CD4-positive, alpha-beta T cell treated with Interleukin-21 for 1 hour (primary cell): ENCODE data around the gene MESD.

Experiments used
- DNase-seq: peaks from one replicate; pipeline ENCODE4 v3.0.0-alpha.2; 2020

Gene MESD

DNA sequence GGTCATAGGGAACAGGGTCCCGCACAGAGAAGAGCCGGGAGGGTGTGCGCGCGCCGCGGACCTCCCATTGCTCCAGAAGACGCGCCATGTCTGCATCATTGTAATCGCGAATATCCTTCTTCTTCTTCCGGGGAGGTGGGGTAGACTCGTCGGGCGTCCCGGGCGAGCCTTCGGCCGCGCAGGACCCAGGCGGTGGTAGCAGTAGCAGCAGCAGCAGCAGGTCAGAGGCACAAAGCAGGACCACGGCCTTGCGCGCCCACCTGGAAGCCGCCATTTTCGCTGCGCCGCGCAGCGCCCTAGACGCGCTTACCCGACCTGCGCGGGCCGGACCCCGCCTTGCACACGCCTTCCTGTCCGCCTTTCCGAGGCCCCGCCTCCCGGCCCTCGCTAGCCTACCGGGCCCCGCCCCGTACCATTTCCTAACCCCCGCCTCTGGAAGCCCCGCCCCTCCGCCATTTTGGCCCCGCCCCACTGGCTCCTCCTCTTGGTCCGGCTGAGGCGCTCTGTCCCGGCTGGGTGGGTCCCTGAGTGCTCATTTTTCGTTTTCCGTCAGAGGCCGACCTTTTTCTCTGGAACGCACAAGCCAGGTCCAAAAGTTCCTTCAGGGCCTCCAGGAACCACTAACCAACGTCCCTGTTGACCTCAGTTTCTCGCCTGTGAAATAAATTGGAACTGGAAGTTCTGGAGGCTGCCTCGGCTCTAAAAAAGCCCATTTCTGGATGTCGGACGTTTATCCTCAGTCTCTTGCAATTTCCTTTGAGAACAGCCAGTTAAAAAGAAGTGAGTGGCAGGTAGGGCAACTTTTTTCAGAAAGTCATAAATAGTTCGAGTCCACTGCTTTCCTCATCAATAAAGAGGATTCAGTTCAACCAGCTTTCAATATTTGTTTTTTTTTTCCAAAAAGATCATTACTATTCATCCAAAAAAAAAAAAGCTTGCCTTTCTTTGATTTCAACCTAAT is at the start of gene MESD:
Gene MESD (minus strand): TSS at position 302 of the 961 bp plus-strand sequence. CDS start 28 bp downstream, at position 274.
- DNase-seq = peak; percentile 95

DNA sequence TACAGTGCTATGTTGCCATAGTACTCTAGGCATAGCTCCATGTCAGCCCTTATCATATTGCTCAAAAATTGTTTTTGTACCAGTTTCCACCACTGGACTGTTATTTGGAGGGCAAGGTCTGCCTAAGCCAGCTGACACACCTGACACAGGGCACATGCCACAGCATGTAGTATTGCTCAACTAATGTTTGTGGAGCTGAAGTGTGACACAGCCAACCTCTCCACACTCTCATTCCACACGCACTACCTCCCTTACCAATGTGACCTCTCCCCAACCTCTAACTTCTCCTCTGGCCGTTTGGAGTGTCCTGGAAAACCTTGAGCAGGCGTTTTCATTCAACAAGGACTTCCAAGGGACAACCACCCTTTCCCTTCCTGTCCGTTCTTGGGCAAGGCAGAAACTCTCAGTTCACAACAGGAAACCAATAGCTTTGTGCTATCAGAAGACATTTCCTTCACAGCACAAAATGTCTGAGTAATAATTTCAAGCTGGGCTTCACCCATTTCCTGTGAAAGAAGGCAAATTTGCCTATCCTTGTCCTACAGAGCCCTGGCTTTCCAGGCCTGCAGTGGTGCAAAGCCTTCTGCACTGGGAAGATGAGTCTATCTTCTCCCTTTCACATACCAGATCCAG is 49.5 kb upstream of the MESD start:
- DNase-seq = no peak

DNA sequence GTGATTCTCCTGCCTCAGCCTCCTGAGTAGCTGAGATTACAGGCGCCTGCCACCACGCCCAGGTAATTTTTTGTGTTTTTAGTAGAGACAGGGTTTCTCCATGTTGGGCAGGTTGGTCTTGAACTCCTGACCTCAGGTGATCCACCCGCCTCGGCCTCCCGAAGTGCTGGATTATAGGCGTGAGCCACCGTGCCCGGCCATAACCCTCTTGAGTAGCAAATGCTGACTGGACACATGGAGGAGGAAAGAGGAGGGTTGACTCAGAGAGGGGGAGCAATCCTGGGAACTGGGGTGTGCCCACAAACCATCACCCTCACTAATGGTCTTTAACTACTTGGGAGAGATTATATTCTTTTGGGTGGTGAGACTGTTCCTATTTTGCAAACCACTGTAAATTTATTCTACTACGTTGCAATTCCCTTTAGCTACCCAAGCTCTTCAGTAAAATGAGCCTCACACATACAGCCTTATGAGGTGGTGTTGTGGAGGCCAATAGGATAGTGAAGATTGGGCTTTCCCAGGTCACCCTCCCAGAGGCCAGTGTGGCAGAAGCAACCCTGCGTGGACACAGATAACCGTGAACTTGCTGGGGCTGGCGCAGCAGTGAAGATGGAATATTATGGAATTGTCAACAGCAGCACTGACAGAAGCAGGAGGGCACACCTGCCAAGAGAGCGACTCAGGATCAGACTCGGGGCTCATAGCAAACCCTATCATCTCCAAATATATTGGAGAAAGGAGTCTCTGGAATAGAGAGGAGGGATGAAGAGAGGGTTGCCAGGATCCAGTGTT is 48.5 kb upstream of the MESD start:
- no peak for DNase-seq

DNA sequence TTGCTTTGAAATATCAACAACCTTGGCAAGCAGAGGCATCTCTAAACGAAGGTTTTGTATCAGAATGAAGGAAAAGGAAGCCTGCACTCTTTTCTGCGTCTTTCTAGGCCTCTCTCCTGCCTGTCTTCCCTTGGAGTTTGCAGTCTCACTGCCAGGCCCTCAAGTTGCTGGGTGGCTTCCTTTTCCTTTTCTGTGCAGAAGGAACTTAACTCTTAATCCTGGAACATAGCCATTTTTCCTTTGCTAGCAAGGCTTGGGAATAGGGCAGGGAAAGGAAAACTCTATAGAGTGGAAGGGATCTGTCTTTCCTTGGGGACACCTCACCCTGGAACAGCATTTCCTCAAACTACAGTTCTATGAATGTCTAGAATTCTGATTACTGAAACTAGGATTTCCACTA is 43.9 kb upstream of the MESD start:
- DNase-seq = no peak

DNA sequence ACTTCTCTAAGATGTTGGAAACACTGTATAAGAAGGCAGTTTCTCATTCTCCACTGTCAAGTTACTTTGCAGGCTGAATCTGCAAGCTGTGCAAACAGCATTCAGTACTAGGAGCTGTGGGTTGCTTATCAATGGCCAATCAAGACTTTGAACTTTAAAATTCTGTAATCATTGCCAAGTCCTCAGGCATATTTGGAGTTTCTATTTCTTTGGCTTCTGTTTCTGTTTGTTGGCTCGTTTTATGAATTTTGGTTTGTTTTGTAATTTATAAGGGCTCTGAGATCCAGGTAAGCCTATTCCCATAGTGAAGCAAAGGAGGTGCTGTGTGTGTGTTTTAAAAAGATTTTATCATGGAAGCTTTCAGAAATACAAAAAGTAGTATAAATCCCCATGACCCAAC is 43.2 kb upstream of the MESD start:
- no peak for DNase-seq

DNA sequence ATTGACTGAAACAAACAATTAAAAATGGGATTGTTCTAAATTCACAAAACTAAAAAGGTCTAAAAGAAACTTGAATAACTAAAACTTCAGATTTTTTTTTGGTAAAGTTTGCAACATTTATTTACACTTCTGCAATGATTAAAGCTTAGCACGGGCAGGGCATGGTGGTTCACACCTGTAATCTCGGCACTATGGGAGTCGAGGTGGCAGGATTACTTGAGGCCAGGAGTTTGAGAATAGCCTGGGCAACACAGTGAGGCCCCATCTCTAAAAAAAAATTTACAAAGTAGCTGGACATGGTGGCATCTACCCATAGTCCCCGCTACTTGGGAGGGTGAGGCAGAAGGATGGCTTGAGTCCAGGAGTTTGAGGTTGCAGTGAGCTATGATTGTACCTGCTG is 42.7 kb upstream of the MESD start:
- DNase-seq = no peak

DNA sequence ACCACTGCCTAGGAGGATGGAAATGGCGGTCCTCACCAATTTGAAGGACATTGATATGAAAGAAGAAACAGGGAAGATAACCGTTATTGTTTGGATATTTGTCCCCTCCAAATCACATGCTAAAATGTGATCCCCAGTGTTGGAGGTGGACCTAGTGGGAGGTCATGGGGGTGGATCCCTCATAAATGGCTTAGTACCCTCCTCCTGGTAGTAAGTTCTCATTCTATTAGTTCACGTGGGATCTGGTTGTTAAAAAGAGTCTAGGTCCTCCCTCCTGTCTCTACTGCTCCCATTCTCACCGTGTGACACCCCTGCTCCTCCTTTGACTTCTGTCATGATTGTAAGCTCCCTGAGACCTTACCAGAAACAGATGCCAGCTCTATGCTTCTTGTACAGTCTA is 41.6 kb upstream of the MESD start:
- no peak for DNase-seq

DNA sequence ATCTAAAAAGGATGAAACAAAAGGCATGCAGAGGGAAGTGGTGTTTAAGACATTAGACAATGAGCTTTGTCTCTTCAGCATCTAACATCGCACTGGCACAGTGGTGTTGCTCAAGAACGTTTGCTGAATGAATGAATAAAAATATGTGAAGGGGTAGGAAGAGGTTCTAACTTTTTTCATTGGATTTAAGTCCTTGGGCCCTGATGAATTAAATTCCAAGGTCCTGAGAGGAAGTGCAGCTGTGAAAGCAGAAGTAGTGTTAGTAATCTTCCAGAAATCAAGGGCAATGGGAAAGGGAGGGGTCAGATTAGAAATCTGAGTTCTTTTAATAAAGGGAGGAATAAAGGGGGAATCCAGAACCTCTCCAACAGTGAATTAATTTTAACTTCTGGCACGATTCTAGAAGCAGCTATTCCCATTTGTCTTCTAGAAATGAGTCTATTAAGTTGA is 40.7 kb upstream of the MESD start:
- DNase-seq = no peak

DNA sequence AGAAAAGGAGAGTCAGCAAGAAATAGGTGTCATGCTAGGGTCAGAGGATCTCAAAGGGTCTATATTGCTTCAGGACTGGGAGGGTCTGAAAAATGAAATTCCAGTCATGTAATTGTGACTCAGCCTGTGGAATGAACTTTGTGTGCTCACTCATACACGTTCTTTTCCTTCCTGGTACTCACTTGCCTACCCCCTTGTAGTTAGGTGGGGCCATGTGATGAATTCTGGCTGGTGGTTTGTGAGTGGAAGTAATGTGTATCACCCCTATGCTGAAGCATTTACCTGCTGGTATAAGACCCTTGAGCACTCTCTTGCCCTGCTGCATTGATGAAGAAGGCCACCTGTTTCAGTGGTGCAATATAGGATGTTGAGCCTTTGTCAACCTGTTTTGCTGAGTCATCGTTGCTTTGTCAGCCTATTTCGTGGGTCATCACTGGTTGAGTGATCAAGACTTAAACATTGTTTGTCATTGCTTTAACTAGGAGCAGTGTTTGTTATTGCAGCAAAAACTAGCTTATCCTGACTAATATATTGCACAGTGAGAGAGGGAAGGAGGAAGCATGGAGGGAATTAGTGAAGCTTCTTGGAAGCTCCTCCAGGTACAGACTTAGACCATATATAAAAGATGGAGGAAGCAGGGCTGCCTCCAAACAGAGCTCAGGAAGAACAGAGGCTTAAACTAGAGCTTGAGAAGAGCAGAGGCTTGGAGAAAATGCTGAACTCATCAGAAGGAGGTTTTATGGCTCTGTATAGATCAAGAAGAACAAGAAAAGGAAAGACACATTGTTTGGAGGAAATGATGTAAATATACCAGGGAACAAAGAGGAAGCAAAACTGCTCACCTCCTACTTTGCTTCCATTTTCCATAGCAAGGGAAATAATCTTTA is 40.0 kb upstream of the MESD start:
- no peak for DNase-seq

DNA sequence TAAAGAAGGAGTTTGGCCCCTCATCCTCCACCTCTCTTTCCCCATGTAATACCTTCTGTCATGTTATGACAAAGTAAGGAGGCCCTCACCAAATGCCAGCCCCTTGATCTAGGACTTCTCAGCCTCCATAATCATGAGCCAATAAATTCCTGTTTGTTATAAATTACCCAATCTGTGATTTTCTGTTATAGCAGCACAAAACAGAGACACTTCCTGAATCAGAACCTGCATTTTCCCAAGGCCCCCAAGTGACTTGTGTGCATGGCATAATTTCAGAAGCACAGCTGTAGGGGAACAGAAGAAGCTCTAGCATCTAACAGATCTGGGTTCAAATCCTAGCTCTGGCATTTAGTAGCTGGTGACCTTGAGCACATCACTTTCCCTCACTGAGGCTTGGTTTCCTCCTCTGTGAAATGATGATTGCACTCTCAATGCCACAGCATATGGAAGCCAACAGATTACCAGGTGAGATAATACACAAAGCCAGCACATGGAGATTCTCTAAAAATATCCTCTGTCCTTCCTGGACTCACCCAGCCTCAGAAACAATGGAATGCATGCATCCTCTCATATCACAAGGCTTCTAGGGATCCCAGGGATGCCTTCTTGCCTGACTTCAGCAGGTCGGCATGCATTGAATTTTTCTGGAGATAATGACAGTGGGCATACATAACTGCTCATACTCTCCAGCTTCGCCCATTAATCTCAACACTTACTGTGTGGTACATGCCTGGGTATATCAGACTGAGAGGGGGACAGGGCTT is 37.4 kb upstream of the MESD start:
- no peak for DNase-seq

DNA sequence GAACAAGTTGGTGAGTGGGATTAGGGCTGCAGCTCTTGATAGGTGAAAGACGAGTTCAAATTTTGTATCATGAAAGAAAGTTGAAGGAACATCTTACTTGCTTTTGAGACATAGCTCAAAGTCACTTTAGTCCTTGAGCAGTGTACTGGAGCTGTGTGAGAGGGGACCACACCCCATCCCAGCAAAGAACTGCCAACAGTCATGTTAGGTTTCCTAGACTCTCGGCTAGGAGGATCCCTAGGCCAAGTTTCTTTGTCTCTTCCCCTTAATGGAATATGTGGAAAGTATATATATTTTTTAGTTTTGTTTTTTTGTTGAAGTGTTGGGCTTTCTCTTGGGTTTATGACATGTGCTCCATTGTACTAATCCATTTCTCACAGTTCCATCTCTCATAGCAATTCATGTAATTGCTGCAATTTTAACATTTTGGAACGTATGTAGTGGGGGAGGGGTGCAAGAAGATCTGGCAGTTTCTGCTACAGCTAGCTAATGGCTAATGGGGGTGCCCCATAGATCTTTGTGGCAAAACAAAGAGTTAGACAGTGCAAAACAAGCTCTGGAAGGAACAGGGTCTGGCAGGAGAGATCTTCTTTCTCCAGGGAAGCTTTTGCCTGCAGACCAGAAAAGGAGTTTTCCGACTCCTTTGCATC is 36.2 kb upstream of the MESD start:
- no peak for DNase-seq

DNA sequence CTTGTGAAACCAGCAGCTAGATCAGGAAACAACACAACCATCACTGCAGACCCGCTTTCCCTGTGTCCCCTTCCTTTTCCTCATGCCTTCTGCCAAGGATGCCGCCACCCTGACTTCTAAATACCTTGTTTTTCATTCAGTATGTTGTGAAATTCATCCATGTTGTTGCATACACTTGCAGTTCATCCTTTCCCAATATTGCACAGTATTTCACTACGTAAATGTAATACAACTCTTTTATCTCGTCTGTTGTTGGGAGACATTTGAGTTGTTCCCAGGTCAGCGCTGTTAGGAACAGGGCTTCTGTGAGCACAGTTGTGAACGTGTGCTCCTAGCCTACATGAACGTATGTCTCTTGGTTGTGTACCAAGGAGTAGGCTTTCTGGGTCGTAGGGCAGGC is 35.3 kb upstream of the MESD start:
- no peak for DNase-seq

DNA sequence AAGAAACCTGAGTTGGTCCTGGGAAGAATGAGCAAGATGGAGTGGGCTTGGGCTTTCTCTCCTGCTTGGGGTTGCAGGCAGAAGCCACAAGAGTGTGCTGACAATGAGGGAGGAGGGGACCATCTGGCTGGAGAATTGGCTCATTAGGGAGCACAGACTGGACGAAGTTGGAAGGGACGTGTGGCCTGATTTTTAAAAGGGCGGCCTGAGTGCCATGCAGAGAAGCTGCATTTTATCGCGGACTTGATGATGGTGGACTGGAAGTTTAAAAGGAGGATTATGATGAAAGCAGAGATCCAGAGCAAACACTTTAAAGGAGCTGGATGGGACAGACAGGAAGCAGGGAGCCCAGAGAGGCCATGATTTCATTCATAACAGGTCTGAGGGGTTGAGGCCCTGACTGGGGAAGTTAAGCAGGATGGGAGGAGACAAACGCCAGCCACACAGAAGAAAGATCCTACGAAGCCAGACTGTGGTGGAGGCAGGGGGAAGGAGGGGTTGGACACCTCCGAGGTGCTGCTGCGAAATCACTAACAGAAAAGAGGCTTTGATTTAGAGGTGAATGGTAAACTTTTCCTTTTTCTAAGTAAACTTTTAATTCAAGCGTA is 34.8 kb upstream of the MESD start:
- DNase-seq = no peak

DNA sequence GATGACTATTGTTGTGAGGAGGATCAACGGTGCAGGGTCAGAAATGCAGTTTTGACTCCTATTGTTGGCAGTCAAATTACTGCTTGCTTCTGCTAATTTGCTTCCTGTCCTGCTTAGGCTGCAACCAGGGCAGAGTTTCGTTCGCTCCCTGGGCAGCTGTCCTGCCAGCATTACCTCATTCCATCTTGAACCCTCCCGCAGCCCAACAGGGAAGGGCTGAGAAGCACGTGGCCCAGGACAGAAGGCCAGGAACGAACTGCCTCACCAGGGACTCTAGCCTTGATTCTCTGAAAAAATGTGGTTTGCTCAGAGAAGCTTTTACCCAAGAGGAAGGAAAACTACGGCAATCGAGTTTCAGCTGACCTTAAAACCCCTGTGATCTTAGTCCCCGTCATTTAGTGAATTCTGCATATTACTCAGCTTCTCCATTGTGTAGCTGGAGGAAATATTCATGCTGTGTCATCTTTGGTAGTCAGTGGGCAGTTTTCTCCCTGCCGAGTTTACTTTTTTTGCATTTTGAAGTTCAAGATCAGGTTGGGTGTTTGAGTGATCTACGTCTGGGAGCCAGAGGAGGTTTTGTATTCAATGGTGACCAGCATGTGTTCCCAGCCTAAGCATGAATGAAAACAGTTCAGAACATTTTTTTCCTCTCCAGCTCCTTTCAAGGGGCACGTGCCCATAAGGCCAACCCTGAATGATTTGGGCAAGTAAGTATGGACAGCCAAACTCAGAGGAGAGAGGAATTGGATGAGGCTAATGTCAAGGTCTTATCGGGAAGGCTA is 34.1 kb upstream of the MESD start:
- DNase-seq = peak; percentile 17

DNA sequence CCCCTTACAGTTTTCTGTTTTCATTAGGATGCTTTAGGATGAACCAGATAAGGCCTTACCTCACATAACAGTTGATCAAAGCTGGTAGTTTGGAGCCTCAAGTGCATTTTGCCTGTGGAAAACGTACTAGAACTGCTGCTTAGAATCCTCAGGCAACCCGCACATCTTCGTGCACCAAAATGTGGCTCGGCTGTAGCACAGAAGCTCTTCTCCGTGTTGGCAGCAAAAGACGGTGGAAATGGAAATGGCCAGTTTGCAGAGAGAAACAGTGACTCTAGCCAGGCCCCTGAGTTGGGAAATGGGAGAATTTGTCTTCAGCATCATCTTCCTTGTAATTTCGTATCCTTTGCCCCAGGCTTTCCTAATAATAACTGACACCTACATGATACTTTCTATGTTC is 31.7 kb upstream of the MESD start:
- DNase-seq = no peak

DNA sequence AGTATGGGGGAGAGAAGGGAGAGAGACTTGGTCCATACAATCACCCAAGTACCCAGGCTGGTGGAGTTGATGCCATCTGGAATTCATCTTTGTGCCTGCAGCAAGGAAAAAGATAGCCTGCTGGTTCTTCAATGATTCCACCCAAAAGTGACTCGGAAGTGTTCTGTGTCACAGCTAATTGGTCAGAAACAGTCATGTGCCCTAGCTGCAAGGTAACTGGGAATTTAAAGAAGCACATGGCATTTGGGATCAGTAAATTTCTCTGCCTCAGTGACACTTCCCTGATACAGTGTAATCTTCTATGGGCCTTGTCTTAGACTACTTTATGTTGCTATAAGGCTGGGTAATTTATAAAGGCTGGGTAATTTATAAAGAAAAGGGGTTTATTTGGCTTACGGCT is 28.6 kb upstream of the MESD start:
- DNase-seq = no peak

DNA sequence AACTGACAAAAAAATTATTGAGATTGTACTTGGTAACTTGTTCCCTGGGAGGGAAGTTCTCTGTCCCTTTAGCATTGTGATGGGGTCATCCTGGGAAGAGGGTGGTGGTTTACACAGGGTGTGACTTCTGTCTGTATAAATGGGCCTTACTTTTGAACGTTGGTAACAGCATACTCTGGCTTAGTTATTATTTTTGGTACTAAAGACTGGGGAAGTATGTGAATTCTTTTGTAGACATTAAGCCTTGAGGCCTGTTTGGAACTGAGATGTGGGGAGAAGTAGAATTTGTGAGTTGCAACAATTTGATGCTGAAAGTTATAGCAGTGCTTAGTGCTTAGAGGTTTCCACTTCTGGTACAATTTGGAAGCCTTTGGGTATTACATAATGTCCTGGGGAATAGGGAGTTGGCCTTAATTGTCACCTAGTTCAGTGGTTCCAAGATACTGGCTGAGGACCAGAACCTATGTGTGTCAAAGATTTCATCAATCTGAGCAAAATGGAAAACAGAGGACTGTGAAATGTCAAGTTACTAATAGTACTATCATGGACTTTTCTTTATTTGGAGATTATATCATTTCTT is 27.0 kb upstream of the MESD start:
- DNase-seq = no peak

DNA sequence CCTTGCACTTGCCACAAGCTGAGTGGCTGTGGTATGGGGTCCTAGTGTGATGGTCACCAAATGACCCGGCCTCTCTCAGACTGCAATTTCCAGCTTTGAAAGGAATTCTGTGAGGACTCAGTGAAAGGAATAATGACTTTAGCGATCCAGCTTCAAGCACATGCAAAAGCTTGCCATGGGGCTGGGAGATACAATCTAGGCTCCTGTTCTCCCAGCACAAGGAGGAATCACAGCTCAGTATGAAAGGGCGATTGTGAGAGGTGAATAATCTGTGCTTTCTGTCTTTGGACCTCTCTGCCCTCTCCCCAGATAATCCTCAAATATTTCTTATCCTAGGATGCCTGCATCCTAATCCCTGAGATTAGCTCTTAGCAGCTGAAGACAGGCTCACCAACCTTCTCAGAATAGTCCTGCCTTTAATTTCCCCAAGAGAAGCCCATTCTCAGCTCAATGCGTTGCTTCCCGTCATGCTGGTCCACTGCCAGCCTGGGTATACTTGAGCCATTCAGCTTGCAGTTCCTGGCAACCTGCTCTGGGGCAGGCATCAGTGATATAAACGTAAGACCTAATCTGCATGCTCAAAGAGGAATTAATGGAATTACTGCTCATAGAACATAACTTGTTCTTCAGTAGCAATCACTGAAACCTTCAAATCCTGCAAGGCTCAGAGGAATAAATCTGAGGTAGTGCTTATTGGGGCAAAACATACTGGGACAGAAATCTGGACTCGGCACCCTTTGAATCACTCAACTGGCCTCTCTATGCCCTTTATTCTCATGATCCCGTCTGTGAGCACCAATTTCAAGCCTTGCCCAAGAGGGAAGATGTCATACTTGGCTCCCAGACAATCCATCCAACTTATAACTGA is 26.2 kb upstream of the MESD start:
- DNase-seq = no peak
